ENCODE measurements around the gene ALX1. TPM values are rescaled to one million over a fixed set of nuclear protein-coding genes. Genes with fewer than 3 reads are reported as not detected.

The ALX1 gene
- total and polyA plus RNA-seq, 4 experiments from 2014 or later: not detected

DNA sequence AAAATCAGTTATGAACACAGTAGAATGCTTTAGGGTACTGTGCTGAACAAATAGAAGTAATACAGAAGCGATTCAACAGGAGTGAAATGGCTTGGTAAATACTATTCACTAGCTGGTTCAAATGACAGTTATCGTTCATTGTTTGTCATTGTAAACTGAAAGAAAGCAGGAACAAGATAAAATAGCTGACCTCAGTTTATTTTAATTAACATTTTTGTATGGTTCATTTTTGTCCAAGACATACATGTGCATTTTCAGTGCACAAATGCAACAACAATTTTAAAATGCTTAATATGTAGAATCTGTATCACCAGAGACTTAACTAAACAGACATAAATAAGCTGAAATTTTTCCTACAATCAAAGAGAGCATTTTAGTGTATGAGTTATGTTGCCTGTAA is 49.9 kb downstream of the ALX1 start:
- Mint-ChIP-seq H3K36me3 (no peaks in the 10 kb centered on the region), H3K27ac (no peak overlapping the region), H3K4me1 (no peaks in the 10 kb centered on the region), H3K9me3 (peaks cover 0 to 11% (median 5%) of the 10 kb centered on the region in 8 donors), H3K4me3 (no peak overlapping the region), H3K27me3 (no peaks in the 10 kb centered on the region)
- Histone ChIP-seq H3K36me3 (ENCODE audit: insufficient read depth, low read length) (no peaks in the 10 kb centered on the region), H3K27me3 (ENCODE audit: insufficient read depth, low read length) (no peaks in the 10 kb centered on the region), H3K9me3 (ENCODE audit: control insufficient read depth in 1 of 2, low read length in 2 of 2) (no peaks in the 10 kb centered on the region), H3K27ac (ENCODE audit: low read depth, low read length) (no peak overlapping the region), H3K4me3 (ENCODE audit: low read length in 2 of 2) (no peak overlapping the region), H3K4me1 (ENCODE audit: insufficient read depth, low read length) (no peaks in the 10 kb centered on the region)
- intact Hi-C loops (cut with micrococcal nuclease): no loop called here
- ChIA-PET CTCF (ENCODE audit: partially characterized antibody) (no interaction called here), POLR2A (ENCODE audit: partially characterized antibody) (no interaction called here)
- DNase-seq: no peak

GRCh38 chr12:85348779-85349178 is 68.8 kb downstream of the ALX1 start:
- Histone ChIP-seq H3K9me3 (ENCODE audit: control insufficient read depth in 1 of 2, low read length in 2 of 2) (no peaks in the 10 kb centered on the region), H3K36me3 (ENCODE audit: insufficient read depth, low read length) (no peaks in the 10 kb centered on the region), H3K27me3 (ENCODE audit: insufficient read depth, low read length) (no peaks in the 10 kb centered on the region), H3K4me1 (ENCODE audit: insufficient read depth, low read length) (no peaks in the 10 kb centered on the region), H3K4me3 (ENCODE audit: low read length in 2 of 2) (no peak overlapping the region), H3K27ac (ENCODE audit: low read depth, low read length) (no peak overlapping the region)
- Mint-ChIP-seq H3K27ac (peak overlapping the region in 1 of 7 donors; percentile 1), H3K4me1 (no peaks in the 10 kb centered on the region), H3K9me3 (peaks cover 0 to 3% (median 0%) of the 10 kb centered on the region in 8 donors), H3K4me3 (no peak overlapping the region), H3K27me3 (no peaks in the 10 kb centered on the region), H3K36me3 (no peaks in the 10 kb centered on the region)
- intact Hi-C loops (cut with micrococcal nuclease): no loop called here
- POLR2A ChIA-PET (ENCODE audit: partially characterized antibody): no interaction called here
- CTCF ChIA-PET (ENCODE audit: partially characterized antibody): no interaction called here
- DNase-seq: no peak

DNA sequence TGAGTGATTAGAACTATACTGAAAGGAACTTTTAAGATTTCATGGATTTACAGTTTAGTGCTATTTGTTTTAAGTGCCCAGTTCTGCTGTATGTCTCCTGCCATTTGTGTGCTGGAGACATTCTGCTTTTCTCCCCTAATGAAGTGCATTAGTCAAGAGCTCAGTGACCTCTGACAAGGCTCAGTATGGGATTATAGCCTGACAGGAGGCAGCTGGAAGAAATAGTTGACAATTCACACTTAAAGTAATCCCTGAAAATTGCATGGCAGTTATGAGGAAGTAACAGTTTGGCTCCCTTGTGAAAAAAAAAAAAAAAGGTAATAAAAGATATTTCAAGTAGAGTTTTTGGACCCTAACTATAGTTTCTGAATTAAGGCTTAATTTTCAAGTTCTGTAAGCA is 70.3 kb downstream of the ALX1 start:
- DNase-seq: peak in 1 of 5 donors; percentile 11
- ChIA-PET POLR2A (ENCODE audit: partially characterized antibody) (no interaction called here), CTCF (ENCODE audit: partially characterized antibody) (no interaction called here)
- intact Hi-C loops (cut with micrococcal nuclease): no loop called here
- H3K9me3 Mint-ChIP-seq: peaks cover 0 to 1% (median 0%) of the 10 kb centered on the region in 8 donors
- no peaks in the 10 kb centered on the region for H3K9me3 ChIP-seq (ENCODE audit: control insufficient read depth in 1 of 2, low read length in 2 of 2)
- no peaks in the 10 kb centered on the region for H3K36me3 Mint-ChIP-seq
- H3K27me3 ChIP-seq (ENCODE audit: insufficient read depth, low read length): no peaks in the 10 kb centered on the region
- no peak overlapping the region for H3K27ac Mint-ChIP-seq
- no peaks in the 10 kb centered on the region for H3K36me3 ChIP-seq (ENCODE audit: insufficient read depth, low read length)
- no peaks in the 10 kb centered on the region for H3K4me1 Mint-ChIP-seq
- H3K4me3 Mint-ChIP-seq: no peak overlapping the region
- no peaks in the 10 kb centered on the region for H3K27me3 Mint-ChIP-seq
- no peak overlapping the region for H3K4me3 ChIP-seq (ENCODE audit: low read length in 2 of 2)
- no peaks in the 10 kb centered on the region for H3K4me1 ChIP-seq (ENCODE audit: insufficient read depth, low read length)
- no peak overlapping the region for H3K27ac ChIP-seq (ENCODE audit: low read depth, low read length)

Other genes with a start within 250 kb of the ALX1 start
- gene TSPAN19, start 243.9 kb upstream of the ALX1 start, total RNA-seq: not detected
- gene TSPAN19, start 243.9 kb upstream of the ALX1 start, polyA plus RNA-seq: not detected
- not detected for gene LRRIQ1, start 243.9 kb upstream of the ALX1 start, total RNA-seq
- gene LRRIQ1, start 243.9 kb upstream of the ALX1 start, polyA plus RNA-seq: not detected

All from CD4-positive, alpha-beta memory T cell (primary cell).